Peyer's patch (tissue), 4 donors: ENCODE measurements around the gene CKAP2L.

Source experiments
- POLR2A ChIP-seq, 2 donors: fragments of 450-650 bp; IDR thresholded peaks; one replicate each; pipeline ENCODE4 v1.5.1; 2017; ENCODE audit warnings: antibody characterized with exemption in 2 of 2, mild to moderate bottlenecking in 2 of 2, moderate library complexity in 2 of 2
- TF ChIP-seq, protein P1 (sequence below), 6 experiments: fragments of 450-650 bp in 4 of 6; fragments of 200-600 bp in 2 of 6; sonication (generic) in 1 of 6; IDR thresholded peaks; one replicate each; pipeline ENCODE4 v1.5.1; 2017 to 2019; ENCODE audit warnings: antibody characterized with exemption in 6 of 6, mild to moderate bottlenecking in 3 of 6, moderate library complexity in 1 of 6

DNA sequence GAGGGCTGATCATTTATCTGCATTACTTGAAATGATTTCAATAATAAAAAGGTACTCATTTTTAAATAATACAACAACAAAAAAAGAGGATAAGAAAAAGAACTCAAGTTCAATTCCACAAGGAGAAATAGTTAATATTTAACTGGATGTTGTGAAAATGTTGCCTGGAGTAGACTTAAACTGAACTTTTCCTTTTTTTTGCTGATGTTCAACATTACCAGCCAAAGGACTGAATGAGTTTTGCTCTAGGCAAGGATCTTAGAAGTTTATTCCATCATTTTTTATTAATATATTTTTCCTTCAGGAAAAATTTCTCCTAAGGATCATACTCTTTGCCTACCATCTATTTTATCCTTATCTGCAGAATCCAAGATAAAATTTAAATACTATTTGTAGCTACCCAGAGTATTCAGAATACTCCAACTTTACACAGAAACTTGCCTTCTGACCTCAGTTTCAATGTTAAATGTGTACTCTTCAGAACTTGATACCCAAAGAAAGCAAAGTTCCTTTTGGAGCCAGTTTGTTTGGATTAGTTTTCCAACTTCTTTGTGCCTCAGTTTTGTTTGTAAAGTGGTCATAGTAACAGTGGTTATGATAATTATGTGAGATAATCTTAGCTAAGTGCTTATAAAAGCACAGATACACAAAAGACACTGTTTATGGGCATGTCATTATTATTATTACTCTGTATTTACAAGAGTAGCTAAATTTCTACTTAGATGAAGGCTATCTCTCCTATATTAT, 12.8 kb downstream of the CKAP2L start:
- TF ChIP-seq, protein P1, sequence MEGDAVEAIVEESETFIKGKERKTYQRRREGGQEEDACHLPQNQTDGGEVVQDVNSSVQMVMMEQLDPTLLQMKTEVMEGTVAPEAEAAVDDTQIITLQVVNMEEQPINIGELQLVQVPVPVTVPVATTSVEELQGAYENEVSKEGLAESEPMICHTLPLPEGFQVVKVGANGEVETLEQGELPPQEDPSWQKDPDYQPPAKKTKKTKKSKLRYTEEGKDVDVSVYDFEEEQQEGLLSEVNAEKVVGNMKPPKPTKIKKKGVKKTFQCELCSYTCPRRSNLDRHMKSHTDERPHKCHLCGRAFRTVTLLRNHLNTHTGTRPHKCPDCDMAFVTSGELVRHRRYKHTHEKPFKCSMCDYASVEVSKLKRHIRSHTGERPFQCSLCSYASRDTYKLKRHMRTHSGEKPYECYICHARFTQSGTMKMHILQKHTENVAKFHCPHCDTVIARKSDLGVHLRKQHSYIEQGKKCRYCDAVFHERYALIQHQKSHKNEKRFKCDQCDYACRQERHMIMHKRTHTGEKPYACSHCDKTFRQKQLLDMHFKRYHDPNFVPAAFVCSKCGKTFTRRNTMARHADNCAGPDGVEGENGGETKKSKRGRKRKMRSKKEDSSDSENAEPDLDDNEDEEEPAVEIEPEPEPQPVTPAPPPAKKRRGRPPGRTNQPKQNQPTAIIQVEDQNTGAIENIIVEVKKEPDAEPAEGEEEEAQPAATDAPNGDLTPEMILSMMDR (IDR thresholded peaks at IDR 0.05), result no peak
- TF ChIP-seq POLR2A (IDR thresholded peaks at IDR 0.05), result no peak
